Activated CD4-positive, alpha-beta memory T cell treated with anti-CD3 and anti-CD28 coated beads for 36 hours (primary cell): ENCODE measurements around the gene CNEP1R1. TPM values are rescaled to one million over a fixed set of nuclear protein-coding genes. Genes with fewer than 3 reads are reported as not detected.

ENCODE experiments used
- CTCF ChIA-PET: fragments of 350-600 bp; sonication (Branson Sonifier 250); formaldehyde crosslinking; loops from one replicate; lab custom pipeline; 2021; ENCODE audit warnings: antibody characterized with exemption, inconsistent platforms; lab: Charles Lee
- POLR2A ChIA-PET: fragments of 350-600 bp; sonication (Branson Sonifier 250); formaldehyde crosslinking; loops from one replicate; lab custom pipeline; 2021; ENCODE audit warnings: antibody characterized with exemption; lab: Charles Lee
- DNase-seq: peaks from one replicate; pipeline ENCODE4 v3.0.0-alpha.2; 2020
- H3K27ac Mint-ChIP-seq: one replicate; pipeline ENCODE4 v1.8.0; 2021; ENCODE audit warnings: mixed read lengths
- H3K27me3 Mint-ChIP-seq: one replicate; pipeline ENCODE4 v1.8.0; 2021; ENCODE audit warnings: mixed read lengths
- H3K36me3 Mint-ChIP-seq: one replicate; pipeline ENCODE4 v1.8.0; 2021; ENCODE audit warnings: mixed read lengths
- H3K4me1 Mint-ChIP-seq: one replicate; pipeline ENCODE4 v1.8.0; 2021; ENCODE audit warnings: low read depth, mixed read lengths
- H3K4me3 Mint-ChIP-seq: one replicate; pipeline ENCODE4 v1.8.0; 2021; ENCODE audit warnings: mild to moderate bottlenecking, mixed read lengths
- H3K9me3 Mint-ChIP-seq: one replicate; pipeline ENCODE4 v1.8.0; 2021; ENCODE audit warnings: mixed read lengths
- intact Hi-C: fragments of 100-400 bp; cut with micrococcal nuclease; formaldehyde crosslinking; loops from one replicate; pipeline ENCODE4 v1.15.1; 2023
- total RNA-seq, 2 experiments: library from RNA; stranded (reverse); gene quantifications; one replicate each; pipeline ENCODE4 v1.2.3, GENCODE V29; 2021

Gene CNEP1R1
- total RNA-seq, result 10 to 100 TPM; 23.9 to 24.5 TPM

GRCh38 chr16:50024684-50025536, at the start of gene CNEP1R1:
Gene CNEP1R1 (plus strand): TSS chr16:50025225. CDS start chr16:50025316, 91 bp downstream.
- CTCF ChIA-PET, result interaction anchor here (0.5 to 6.6 kb wide), 69 partner anchors 9 to 781 kb away, joined by 3 to 174 read pairs (median 5); partner anchors contain the start of genes ADCY7, BRD7, CYLD and HEATR3
- POLR2A ChIA-PET, result interaction anchor here (0.9 to 2.3 kb wide), 9 partner anchors 19 to 720 kb away, joined by 3 to 11 read pairs (median 3); partner anchors contain the start of gene HEATR3
- Mint-ChIP-seq H3K36me3 (no peaks in the 10 kb centered on the region), H3K9me3 (no peaks in the 10 kb centered on the region), H3K27ac (peak within 1 kb of the TSS; percentile 83), H3K27me3 (no peaks in the 10 kb centered on the region), H3K4me3 (peak within 1 kb of the TSS; percentile 91), H3K4me1 (peaks cover 19% of the 10 kb centered on the region)
- intact Hi-C loops, result loop anchor here (1.0 to 10.0 kb wide), 10 partner anchors 40 to 781 kb away; partner anchors contain the start of genes BRD7, CYLD, HEATR3 and ZNF423
- peak; percentile 96 for DNase-seq

- Mint-ChIP-seq H3K27me3 (peaks cover 2% of the 10 kb centered on the region), H3K4me3 (no peak overlapping the region), H3K9me3 (peaks cover 5% of the 10 kb centered on the region), H3K36me3 (no peaks in the 10 kb centered on the region), H3K4me1 (no peaks in the 10 kb centered on the region), H3K27ac (no peak overlapping the region)
- DNase-seq, result no peak
- CTCF ChIA-PET, result no interaction called here
- POLR2A ChIA-PET, result no interaction called here
- intact Hi-C loops, result no loop called here
These were observed 47.6 kb upstream of the CNEP1R1 start for GRCh38 chr16:49977427-49977826.

- peaks cover 5% of the 10 kb centered on the region for H3K9me3 Mint-ChIP-seq
- peaks cover 2% of the 10 kb centered on the region for H3K27me3 Mint-ChIP-seq
- H3K4me1 Mint-ChIP-seq, result no peaks in the 10 kb centered on the region
- no peak for DNase-seq
- intact Hi-C loops, result no loop called here
- no peaks in the 10 kb centered on the region for H3K36me3 Mint-ChIP-seq
- POLR2A ChIA-PET, result no interaction called here
- no peak overlapping the region for H3K4me3 Mint-ChIP-seq
- CTCF ChIA-PET, result interaction anchor here (1.4 kb wide), 1 partner anchor 21 kb away, joined by 3 read pairs; no protein-coding TSS in a partner anchor
- no peak overlapping the region for H3K27ac Mint-ChIP-seq
These were observed 46.3 kb upstream of the CNEP1R1 start for GRCh38 chr16:49978569-49979326.

GRCh38 chr16:49980166-49980565, 44.9 kb upstream of the CNEP1R1 start:
- Mint-ChIP-seq H3K36me3 (no peaks in the 10 kb centered on the region), H3K27ac (no peak overlapping the region), H3K27me3 (no peaks in the 10 kb centered on the region), H3K4me1 (no peaks in the 10 kb centered on the region), H3K4me3 (no peak overlapping the region), H3K9me3 (peaks cover 5% of the 10 kb centered on the region)
- intact Hi-C loops, result no loop called here
- ChIA-PET CTCF (interaction anchor here (1.4 kb wide), 1 partner anchor 23 kb away, joined by 3 read pairs; no protein-coding TSS in a partner anchor), POLR2A (no interaction called here)
- no peak for DNase-seq

- Mint-ChIP-seq H3K27ac (no peak overlapping the region), H3K9me3 (no peaks in the 10 kb centered on the region), H3K4me3 (no peak overlapping the region), H3K27me3 (peaks cover 1% of the 10 kb centered on the region), H3K36me3 (no peaks in the 10 kb centered on the region), H3K4me1 (peaks cover 6% of the 10 kb centered on the region)
- no peak for DNase-seq
- POLR2A ChIA-PET, result no interaction called here
- CTCF ChIA-PET, result no interaction called here
- intact Hi-C loops, result no loop called here
These were observed 38.5 kb upstream of the CNEP1R1 start for GRCh38 chr16:49986351-49987124.

- Mint-ChIP-seq H3K4me3 (no peak overlapping the region), H3K36me3 (no peaks in the 10 kb centered on the region), H3K27ac (peak overlapping the region; percentile 18), H3K4me1 (peaks cover 6% of the 10 kb centered on the region), H3K9me3 (no peaks in the 10 kb centered on the region), H3K27me3 (peaks cover 1% of the 10 kb centered on the region)
- no peak for DNase-seq
- CTCF ChIA-PET, result no interaction called here
- intact Hi-C loops, result no loop called here
- POLR2A ChIA-PET, result no interaction called here
These were observed 37.6 kb upstream of the CNEP1R1 start for GRCh38 chr16:49987381-49987780.

GRCh38 chr16:49992825-49993224, 32.2 kb upstream of the CNEP1R1 start:
- Mint-ChIP-seq H3K9me3 (no peaks in the 10 kb centered on the region), H3K36me3 (no peaks in the 10 kb centered on the region), H3K27ac (no peak overlapping the region), H3K4me3 (no peak overlapping the region), H3K27me3 (peaks cover 3% of the 10 kb centered on the region), H3K4me1 (peaks cover 4% of the 10 kb centered on the region)
- ChIA-PET CTCF (no interaction called here), POLR2A (no interaction called here)
- intact Hi-C loops, result no loop called here
- no peak for DNase-seq

GRCh38 chr16:49993579-49993978, 31.4 kb upstream of the CNEP1R1 start:
- intact Hi-C loops, result no loop called here
- Mint-ChIP-seq H3K4me1 (no peaks in the 10 kb centered on the region), H3K4me3 (no peak overlapping the region), H3K27me3 (peaks cover 3% of the 10 kb centered on the region), H3K27ac (no peak overlapping the region), H3K36me3 (no peaks in the 10 kb centered on the region), H3K9me3 (no peaks in the 10 kb centered on the region)
- CTCF ChIA-PET, result no interaction called here
- no peak for DNase-seq
- POLR2A ChIA-PET, result no interaction called here

- intact Hi-C loops, result no loop called here
- ChIA-PET POLR2A (no interaction called here), CTCF (no interaction called here)
- Mint-ChIP-seq H3K9me3 (no peaks in the 10 kb centered on the region), H3K27me3 (peaks cover 3% of the 10 kb centered on the region), H3K4me1 (no peaks in the 10 kb centered on the region), H3K36me3 (no peaks in the 10 kb centered on the region), H3K27ac (no peak overlapping the region), H3K4me3 (no peak overlapping the region)
- DNase-seq, result no peak
These were observed 31.0 kb upstream of the CNEP1R1 start for GRCh38 chr16:49994006-49994405.

- DNase-seq, result no peak
- intact Hi-C loops, result no loop called here
- POLR2A ChIA-PET, result no interaction called here
- no peak overlapping the region for H3K27ac Mint-ChIP-seq
- no peak overlapping the region for H3K4me3 Mint-ChIP-seq
- no peaks in the 10 kb centered on the region for H3K36me3 Mint-ChIP-seq
- CTCF ChIA-PET, result interaction anchor here (0.7 kb wide), 1 partner anchor 29 kb away, joined by 3 read pairs; the partner anchor contains the start of gene CNEP1R1
- H3K9me3 Mint-ChIP-seq, result no peaks in the 10 kb centered on the region
- H3K4me1 Mint-ChIP-seq, result no peaks in the 10 kb centered on the region
- H3K27me3 Mint-ChIP-seq, result peaks cover 3% of the 10 kb centered on the region
These were observed 29.3 kb upstream of the CNEP1R1 start for GRCh38 chr16:49995720-49996119.

- no peaks in the 10 kb centered on the region for H3K9me3 Mint-ChIP-seq
- DNase-seq, result no peak
- no peak overlapping the region for H3K27ac Mint-ChIP-seq
- H3K4me1 Mint-ChIP-seq, result no peaks in the 10 kb centered on the region
- intact Hi-C loops, result no loop called here
- ChIA-PET CTCF (no interaction called here), POLR2A (no interaction called here)
- H3K4me3 Mint-ChIP-seq, result no peak overlapping the region
- peaks cover 8% of the 10 kb centered on the region for H3K27me3 Mint-ChIP-seq
- no peaks in the 10 kb centered on the region for H3K36me3 Mint-ChIP-seq
These were observed 27.2 kb upstream of the CNEP1R1 start for GRCh38 chr16:49997721-49998251.
